GM12873 (cell line): Measurements from ENCODE around the gene HIC1.

ENCODE experiments used
- TF ChIP-seq, protein P1 (sequence below): IDR thresholded peaks from 2 replicates; pipeline ENCODE4 v1.5.1; 2012; ENCODE audit warnings: low read depth, mild to moderate bottlenecking, moderate library complexity, low read length, control low read depth; ENCODE audit not compliant: insufficient read depth; ENCODE audit errors: missing control alignments

HIC1 gene

DNA sequence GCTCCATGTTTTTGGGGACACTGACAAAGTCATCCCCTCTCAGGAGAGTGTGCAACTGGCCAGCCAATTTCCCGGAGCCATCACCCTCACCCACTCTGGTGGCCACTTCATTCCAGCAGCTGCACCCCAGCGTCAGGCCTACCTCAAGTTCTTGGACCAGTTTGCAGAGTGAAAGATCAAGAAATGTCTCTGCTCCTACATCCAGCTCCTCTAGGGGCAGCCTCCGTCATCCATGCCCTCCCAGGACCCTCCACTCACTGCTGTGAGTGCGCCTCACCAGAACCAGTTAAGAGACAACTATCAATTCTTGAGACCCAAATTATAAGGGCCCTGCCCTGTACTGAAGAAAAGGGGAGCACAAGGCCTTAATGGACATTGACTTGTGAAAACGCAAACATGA is 12.0 kb upstream of the HIC1 start:
- TF ChIP-seq, protein P1, sequence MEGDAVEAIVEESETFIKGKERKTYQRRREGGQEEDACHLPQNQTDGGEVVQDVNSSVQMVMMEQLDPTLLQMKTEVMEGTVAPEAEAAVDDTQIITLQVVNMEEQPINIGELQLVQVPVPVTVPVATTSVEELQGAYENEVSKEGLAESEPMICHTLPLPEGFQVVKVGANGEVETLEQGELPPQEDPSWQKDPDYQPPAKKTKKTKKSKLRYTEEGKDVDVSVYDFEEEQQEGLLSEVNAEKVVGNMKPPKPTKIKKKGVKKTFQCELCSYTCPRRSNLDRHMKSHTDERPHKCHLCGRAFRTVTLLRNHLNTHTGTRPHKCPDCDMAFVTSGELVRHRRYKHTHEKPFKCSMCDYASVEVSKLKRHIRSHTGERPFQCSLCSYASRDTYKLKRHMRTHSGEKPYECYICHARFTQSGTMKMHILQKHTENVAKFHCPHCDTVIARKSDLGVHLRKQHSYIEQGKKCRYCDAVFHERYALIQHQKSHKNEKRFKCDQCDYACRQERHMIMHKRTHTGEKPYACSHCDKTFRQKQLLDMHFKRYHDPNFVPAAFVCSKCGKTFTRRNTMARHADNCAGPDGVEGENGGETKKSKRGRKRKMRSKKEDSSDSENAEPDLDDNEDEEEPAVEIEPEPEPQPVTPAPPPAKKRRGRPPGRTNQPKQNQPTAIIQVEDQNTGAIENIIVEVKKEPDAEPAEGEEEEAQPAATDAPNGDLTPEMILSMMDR, result peak; percentile 17

DNA sequence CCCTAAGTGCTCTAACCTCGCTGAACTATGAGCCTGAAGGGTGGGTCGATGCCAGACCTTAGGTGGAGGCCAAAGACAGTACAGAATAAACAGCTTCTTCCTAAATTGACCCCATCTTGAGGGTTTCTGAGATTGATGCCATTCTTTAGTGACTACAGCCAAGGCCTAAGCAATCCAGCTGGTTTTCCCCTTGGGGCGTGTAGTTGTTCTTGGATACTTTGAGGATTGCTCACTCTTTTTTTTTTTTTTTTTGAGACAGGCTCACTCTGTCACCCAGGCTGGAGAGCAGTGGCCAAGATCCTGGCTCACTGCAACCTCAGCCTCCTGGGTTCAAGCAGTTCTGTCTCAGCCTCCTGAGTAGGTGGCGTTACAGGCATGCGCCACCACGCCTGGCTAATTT is 11.1 kb upstream of the HIC1 start:
- TF ChIP-seq, protein P1, result no peak

DNA sequence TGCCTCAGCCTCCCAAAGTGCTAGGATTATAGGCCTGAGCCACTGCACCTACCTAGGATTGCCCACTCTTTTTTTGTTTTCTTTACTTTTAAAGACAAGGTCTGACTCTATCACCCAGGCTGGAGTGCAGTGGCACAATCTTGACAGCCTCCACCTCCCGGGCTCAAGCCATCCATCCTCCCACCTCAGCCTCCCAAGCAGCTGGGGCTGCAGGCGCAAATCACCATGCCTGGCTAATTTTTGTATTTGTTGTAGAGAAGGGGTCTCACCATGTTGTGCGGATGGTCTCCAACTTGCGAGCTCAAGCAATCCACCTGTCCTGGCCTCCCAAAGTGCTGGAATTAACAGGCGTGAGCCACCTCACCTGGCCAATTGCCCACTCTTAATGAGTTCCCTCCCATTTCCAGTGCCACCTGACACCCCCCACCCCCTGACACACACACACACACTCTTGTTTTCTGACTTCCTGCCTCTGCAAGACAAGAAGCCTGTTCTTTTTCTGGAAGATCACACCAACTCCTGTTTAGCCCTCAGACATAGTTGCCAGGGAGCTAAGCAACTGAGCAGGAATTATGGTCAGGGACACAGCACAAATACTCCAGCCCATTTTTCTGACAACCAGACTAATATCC is 10.5 kb upstream of the HIC1 start:
- TF ChIP-seq, protein P1, result no peak

DNA sequence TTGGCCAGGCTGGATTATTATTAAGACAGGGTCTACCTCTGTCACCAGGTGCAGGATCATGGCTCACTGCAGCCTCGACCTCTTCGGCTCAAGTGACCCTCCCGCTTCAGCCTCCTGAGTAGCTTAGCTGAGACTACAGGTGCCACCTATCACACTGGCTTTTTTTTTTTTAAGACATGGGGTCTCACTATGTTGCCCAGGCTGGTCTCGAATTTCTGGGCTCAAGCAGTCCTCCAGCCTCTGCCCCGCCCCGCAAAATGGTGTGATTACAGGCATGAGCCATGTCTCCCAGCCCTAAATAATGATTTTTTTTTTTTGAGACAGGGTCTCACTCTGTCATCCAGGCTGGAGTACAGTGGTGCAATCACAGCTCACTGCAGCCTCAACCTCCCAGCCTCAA is 7.3 kb upstream of the HIC1 start:
- TF ChIP-seq, protein P1, result no peak

DNA sequence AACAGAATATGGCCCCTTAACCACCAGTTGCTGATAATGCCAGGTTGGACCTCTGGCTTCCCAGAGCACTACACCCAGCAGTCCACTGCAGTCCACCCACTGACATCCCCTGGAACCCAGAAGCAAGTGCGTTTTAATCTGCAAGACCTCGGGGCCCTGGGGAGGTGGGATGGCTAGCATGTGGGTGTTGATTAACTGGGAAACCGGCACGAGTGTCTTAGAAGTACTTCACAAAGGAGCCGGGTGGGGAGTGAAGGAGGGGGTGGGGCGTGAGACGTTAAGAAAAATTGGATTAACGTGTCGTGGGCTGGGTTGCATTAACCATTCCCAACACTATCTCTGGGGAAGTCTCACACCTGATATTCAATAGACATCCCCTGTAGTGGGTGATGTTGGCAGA is 6.1 kb upstream of the HIC1 start:
- TF ChIP-seq, protein P1, result no peak

DNA sequence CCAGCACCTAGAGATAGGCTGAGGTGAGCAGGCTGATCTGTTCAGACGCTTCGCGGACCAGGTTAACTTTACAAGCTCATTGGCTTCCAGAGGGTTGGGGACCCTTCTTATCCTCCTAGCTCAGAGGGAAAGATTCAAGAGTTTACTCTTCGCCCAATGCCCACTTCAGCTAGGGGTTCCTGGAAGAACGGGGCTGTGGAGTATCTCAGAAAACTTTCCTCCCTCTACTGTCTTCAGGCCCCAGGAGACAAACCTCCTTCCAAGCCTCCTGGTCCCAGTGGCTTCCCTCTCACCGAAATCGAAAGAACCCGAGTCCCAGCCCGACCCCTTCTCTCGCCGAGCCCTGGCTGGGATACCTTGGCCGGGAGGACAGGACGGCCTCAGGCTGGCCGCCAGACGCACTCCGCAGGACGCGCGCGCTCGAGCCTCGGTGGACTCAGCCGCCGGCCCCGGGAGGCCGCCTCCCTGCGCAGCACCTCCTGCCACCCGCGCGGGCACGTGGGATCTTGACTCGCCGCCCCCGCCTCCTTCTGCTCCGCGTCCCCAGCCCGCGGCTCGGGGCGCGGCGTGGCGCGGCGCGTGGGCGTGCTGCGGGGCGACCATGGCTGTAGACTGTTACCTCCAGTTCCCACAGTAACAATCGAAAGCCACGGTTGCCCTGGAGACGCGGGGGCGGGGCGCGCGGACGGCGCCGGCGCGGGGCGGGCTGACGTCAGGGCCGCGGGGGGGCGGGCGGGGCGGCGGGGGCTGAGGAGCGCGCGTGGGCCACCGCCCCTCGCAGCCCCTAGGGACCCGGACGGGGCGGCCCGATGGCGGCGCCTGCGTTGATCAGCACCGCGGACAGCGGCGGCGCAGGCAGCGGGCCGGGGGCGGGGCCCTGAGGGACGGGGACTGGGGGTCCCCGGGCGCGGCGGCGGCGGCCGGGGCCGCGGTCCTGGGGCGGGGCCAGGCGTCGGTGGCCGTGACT is 5.3 kb upstream of the HIC1 start:
- TF ChIP-seq, protein P1, result no peak

DNA sequence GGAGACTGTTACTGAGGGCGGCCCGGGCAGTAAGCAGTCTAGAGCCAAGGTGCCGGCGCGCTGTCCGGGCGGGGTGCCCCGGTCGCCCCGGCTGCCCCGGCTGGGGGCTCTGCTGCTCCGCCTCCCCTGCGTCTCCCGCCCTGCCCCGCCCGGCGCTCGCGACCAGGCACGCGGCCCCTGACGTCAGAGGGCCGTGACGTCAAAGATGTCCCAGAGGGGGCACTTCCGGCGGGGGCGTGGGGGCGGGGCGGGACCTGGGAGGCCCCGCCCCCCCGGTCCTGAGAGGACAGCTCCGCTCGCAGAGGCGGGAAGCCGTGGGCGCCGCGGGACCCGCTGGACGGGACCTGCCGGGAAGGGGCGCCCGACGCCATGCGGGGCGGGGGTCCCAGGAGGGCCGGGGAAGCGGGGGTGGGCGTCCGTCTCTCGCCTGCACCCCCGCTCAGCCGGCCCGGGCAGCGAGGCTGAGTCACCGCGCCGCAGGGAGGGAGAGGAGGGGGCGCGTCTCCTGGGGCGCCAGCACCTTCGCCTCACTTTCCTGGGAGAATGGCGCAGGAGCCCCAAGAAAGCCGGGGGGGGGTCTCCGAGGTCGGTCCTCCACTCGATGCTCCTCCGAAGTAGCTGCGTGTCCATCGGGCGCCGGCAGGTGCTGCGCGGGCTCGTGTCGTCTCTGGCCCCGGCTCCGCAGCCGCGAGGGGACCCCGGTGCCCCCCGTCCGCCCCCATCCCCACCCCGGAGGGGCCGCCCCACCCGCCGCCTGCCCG is 4.4 kb upstream of the HIC1 start:
- TF ChIP-seq, protein P1, result no peak
